Astrocyte of the spinal cord (primary cell): ENCODE results near the gene ADAMTS2.

Source experiments
- DNase-seq: peaks from one replicate; pipeline ENCODE4 v3.0.0; 2011; ENCODE audit warnings: low read depth, low spot score
- H3K4me3 ChIP-seq: 2 replicates; pipeline ENCODE4 v1.5.1; 2011; ENCODE audit warnings: low read depth, mild to moderate bottlenecking, low read length, moderate library complexity
- CTCF ChIP-seq: IDR thresholded peaks from 2 replicates; pipeline ENCODE4 v1.5.1; 2012; ENCODE audit warnings: low read depth, mild to moderate bottlenecking, low read length, inconsistent platforms
- in situ Hi-C: cut with HindIII; loops from 2 replicates; pipeline ENCODE4 v1.10.0; 2017; ENCODE audit warnings: low sequenced_read_pairs

ADAMTS2 gene

GRCh38 chr5:179153341-179153901 lies 191.8 kb downstream of the ADAMTS2 start:
- no peak overlapping the region for H3K4me3 ChIP-seq
- in situ Hi-C loops: no loop called here
- no peak for DNase-seq
- TF ChIP-seq CTCF: no peak

- no peak for TF ChIP-seq CTCF
Observed at GRCh38 chr5:179152941-179153340, 192.3 kb downstream of the ADAMTS2 start.

GRCh38 chr5:179152144-179152895 lies 192.9 kb downstream of the ADAMTS2 start:
- no peak overlapping the region for H3K4me3 ChIP-seq
- in situ Hi-C loops: no loop called here
- DNase-seq: no peak
- TF ChIP-seq CTCF: no peak

More at GRCh38 chr5:179152941-179153340, 192.3 kb downstream of the ADAMTS2 start:
- in situ Hi-C loops: no loop called here
- no peak overlapping the region for H3K4me3 ChIP-seq
- DNase-seq: no peak

- DNase-seq: no peak
- no peak for TF ChIP-seq CTCF
- H3K4me3 ChIP-seq: no peak overlapping the region
- in situ Hi-C loops: no loop called here
Observed at GRCh38 chr5:179151286-179152118, 193.8 kb downstream of the ADAMTS2 start.

GRCh38 chr5:179150011-179150410 lies 195.2 kb downstream of the ADAMTS2 start:
- H3K4me3 ChIP-seq: no peak overlapping the region
- DNase-seq: no peak
- in situ Hi-C loops: no loop called here
- no peak for TF ChIP-seq CTCF

- in situ Hi-C loops: no loop called here
- no peak overlapping the region for H3K4me3 ChIP-seq
- no peak for TF ChIP-seq CTCF
- DNase-seq: no peak
Observed at GRCh38 chr5:179149278-179149677, 196.0 kb downstream of the ADAMTS2 start.
